Hepatic stellate cell (primary cell): ENCODE results near the gene NMUR1.

Experiments used
- DNase-seq: peaks from one replicate; pipeline ENCODE4 v3.0.0; 2011; ENCODE audit warnings: low spot score

Gene NMUR1

DNA sequence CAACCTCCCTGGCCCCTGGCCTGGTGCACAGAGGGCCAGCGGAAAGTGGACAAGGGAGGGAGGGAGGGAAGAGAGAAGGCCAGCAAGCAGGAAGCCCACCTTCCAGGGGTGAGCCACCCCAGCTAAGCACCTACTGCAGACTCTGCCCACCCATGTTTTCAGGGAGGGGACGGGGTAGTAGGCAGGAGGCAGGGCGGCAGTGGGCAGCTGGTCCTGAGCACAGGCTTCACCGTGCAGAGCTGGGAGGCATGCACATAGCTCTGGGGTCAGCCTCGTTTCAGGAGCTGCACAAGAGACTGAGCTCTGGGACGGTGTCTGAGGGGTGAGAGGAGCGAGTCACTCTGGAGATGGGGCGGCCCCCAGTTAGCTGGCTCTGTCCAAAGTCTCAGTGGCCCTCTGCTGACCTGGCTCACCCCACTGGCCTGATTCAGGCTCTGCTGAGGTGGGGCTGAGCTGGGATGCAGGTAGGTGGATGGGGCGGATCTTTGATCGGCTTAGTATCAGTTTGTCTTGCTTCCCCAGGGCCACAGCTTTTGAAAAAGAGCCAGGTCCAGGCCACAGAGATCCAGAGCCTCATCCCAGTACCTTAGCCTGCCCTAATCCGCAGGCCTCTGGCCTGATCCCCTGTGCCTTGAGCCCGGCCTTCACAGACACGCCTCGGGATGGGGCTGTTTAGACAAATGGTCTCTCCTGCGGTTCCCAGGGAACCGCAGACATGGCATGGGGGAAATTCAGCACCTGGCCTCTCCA lies 3.7 kb downstream of the NMUR1 start:
- no peak for DNase-seq

DNA sequence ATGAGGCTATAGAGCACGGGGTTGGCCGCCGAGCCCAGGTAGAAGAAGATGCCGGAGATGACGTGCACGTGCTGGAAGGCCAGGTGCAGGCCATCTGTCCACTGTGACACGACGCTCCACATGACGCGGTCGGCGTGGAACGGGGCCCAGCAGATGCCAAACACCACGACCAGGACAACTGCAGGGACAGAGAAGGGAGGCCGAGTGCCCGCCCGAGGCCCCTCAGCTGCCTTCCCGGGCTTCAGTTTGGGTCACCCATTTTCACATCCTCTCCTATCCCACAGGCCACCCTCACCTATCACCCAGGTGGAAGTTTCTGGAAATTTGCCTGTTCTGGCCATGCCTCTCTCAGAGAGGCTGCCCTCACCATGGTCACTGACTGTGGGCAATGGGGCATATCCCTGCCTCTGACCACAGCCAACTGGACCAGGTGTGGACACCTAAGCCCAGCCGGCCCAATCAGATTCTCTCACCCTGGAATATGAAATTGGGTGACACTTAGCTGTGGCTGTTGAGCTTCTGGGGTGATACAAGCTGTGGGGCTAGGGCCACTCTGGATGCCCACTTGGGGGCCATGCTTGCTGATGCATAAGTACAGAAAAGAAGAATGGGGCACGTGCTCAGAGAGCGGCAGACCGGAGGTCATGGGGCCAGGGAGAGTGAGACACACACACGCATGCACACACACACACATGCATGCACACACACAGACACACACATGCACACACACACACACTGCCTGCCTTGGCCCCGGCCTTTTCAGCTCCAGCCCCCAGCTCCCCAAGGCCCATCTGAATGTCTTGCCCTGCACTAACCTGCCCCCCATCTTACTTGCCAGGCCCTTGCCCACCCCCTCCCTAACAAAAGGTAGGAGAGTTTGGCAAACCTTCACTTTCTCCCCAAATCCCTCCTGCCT lies 4.7 kb downstream of the NMUR1 start:
- no peak for DNase-seq

DNA sequence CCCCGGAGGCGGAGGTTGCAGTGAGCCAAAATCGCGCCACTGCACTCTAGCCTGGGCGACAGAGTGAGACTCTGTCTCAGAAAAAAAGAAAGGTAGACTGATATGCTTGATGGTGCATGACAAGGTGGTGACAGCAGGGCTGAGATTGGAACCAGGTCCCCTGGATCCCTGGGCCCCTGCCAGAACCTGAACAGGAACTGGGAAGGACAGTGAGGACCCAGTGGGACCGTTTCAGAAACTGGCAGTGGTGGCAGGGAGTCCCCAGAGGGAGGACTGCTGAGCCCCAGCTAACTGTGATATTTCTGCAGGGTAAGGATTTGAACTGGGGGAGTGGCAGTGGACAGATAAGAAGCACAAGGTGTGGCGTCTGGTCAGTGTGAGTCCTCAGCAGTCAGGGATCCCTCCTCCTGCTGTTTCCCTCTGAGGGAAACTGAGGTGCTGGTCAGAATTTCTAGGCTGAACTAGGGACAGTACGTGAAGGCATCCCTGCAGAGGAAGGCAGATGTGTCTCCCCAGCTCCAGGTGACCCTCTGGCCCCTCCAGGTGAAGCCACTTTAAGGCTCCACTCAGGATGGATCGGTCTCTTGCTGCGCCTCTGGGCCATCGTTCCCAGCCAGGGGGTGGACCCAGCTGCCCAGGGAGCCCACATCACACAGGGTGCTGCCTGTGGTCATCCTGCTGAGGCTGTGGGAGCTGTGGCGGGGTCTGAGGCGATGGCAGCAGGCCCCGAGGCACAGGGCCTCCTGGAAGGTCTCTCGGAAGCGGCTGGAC lies 5.6 kb downstream of the NMUR1 start:
- no peak for DNase-seq

DNA sequence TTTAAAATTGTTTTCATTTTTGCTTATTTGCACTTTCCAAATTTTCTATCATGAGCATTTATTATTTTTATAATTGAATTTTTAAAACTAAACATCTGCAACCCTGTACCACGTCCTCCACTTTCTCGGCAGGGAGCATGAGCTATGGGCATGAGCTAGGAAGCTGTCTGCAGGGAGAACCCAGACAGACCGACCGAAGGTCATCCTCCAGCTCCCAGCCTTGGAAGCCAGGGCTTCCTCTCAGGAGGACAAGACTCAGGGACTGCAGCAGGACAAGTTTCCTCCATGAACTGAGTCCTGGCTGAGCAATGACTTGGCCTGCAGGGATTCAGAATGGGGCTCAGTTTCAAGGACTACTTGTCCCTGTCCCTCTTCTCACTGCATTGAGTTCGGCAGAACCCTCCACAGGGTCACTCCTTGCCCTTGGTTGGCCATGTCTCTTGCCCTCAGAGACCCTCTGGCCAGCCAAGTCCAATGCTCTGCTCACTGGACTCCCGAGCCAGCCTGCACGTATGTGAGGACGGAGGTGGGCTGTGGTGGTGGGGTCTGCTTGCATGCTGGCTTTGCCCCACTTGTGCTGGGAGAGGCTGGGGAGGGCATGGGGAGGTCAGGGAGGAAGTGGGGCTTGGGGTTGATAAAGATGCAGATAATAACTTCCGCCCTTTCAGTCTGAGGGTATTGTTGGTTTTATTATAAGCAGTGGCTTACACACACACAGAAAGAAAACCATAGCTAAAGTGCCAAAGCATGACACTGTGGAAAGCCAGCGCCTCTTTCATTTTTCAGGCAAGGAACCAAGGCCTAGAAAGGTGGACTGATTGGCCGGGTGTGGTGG lies 6.6 kb downstream of the NMUR1 start:
- no peak for DNase-seq

DNA sequence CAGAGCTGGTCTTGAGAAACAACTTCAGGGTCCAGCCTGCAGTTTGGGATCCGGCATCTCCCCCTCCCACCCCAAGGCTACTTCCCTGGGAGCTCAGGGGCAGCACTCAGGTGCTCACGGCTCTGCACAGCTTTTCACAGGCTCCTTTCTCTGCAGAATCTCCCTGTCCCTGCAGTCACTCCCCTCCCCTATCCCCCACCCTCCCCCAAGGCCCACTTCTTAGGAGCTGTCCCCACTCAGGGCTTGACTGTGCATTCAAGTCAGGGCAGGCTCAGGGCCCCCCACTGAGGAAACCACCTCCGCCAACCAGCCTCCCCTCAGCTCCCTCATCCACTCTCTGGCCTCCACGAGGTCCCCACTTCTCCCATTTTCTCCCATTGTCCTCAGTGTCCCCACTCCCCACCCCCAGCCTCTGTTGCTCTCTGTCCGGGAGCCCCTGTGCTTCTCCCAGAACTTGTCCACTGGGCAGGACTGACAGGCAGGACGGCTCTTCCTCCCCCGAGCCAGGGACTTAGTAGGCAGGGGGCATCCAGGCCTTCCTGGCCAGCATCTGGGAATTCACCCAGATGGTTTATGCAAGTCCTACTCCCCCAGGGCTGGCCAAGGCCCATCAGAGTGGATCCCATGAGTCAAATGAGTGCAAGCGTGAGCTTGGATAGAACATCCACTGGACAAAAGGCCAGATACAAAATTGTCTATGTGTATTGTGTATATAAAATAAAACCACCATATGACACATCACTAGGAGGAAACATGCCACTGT lies 7.6 kb downstream of the NMUR1 start:
- DNase-seq, result peak; percentile 54

DNA sequence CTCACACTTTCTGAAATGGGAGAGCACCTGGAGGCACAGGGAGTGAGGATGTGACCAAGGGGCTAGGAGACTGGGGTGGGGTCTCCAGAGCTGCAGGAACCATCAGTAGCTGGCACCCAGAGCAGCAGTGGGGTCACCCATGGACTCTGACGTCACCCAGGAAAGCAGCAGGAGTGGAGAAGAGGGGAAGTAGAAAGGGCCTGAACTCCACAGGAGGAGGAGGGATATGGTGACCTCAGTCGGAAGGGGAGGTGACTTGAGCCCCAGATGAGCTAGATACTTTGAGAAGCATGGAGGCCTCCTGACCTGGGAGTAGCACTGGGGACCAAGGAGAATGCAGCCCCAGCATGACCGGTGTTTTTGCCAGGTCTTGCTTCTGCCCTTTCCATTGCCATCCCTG lies 8.8 kb downstream of the NMUR1 start:
- DNase-seq, result no peak

DNA sequence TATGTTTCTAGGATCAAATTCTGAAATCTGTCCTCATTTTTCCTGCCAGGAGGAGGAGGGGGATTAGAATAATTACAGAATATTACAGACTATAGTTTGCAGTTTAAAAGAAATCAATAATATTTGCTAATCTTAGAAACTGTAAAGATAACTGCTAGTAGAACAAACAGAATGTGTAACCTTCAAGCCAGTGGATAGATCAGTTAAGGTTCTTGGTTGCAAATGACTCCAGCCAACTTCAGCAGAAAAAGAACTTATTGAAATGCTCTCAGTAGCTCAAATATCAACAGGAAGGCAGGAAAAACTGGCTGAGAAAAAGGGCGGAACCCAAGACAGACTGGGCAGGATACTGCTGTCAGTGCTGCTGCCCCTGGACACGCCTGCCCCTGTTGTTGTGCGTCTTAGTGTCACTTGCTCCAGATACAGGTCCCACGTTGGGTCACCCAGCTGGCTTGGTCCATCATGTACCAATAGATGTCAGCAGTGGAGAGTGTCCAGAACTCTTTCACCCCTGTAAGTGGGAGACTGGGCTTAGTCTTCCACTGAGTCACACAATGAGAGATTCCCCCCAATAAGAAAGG lies 10.2 kb downstream of the NMUR1 start:
- no peak for DNase-seq

DNA sequence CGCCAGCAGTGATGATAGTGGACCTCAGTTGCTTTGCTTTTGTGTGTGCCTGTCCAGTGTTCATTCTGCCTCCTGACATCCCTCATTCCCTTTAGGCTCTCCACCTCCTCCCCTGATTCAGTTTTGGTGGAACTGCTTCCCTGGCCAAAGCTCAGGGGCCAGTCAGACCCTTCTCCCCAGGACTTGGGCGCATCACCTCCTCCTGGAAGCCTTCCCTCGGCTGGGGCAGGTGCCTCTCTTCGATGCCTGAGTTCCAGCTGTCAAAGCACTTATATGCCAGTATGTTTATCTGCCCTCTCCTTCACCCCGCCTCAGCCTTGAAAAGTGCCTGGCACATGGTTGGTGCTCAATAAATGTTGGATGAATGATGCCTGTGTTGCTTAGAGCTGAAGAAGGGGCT lies 11.5 kb downstream of the NMUR1 start:
- no peak for DNase-seq

DNA sequence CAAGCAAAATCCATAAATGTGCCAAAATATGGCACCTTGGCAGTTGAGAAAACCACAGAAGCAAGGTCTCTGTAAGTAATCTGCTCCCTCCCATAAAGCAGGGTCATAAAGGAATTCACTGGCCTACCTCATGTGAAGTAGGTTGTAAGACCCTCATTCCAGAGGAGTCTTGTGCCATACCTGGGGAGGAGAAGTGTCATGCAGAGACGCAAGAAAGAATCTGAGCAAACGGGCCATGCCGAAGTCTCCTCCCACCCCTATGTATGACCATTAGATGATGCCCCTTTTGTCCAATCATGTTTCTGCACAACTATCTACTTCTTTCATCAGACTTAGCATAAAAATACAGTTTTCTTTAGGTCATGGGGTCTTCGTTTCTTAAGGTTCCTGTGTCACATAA lies 14.6 kb downstream of the NMUR1 start:
- DNase-seq, result no peak

DNA sequence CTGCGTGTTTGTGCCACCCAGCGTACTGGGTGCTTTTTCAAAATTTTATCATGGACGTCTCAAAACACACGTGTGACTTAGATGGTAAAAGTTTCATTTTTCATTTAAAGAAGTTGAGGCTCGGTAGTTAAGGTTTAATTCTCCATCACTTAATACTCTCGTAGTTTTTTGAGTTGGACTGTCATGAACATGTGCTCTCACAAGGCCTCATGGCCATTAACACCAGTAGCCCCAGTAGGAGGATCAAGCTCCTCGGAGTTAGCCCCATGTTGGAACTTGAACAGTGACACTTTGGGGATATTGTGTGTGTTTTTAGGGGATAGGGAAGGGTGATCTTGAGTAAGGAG lies 15.3 kb downstream of the NMUR1 start:
- DNase-seq, result no peak

DNA sequence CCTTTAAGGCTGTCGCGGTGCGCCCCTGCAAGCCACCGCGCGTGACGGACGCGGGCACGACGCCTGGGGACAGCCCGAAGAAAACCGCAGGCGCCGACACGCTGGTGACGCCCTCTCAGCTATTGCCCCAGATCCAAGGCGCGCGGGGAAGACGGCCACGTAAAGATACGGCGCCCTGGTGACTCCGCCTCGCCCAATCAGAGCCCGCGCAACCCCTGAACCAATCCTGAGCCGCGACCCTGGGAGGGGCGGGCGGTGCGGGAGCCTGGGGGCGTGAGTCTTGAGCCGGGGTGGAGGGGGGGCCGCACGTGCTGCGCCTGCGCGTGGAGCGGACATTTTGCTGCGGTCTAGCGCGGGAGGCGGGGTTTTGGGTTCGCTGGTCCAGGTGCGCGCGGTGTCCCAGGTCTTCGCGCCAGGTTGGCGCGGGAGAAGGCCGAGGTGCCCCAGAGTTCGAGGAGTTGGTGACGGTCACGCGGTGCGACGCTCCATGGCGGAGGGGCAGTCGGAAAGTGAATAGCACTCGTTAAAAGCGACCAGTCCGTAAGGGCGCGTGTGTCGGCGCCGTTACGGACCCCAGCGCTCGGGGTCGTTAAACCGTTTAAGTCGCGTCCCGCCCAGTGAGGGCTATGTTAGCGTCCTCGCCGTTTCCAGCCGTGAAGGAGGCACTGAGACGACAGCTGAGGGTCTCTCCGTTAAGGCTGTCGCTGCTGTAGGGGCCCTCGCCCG lies 15.9 kb downstream of the NMUR1 start:
- peak; percentile 100 for DNase-seq

DNA sequence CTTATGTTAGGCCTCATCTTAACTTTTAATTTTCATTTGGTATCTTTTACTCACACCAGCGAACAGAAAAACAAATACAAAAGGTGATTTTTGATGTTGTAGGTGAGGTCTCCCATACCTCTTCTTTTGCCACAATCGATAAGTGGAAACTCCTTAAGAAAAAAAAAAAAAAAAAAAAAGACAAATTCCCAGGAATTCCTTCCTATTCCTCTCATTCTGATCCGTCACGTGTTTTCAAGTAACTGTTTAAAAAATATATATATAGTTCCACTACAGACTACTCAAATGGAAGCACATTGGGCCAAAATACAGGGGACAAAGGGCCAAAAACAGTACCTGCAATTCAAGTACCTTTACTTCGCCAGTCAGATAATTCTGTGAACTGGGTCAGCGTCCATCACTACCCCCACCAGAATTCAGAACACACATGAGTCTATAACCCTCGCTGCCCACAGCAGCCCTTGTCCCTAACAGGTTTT lies 16.5 kb downstream of the NMUR1 start:
- no peak for DNase-seq

DNA sequence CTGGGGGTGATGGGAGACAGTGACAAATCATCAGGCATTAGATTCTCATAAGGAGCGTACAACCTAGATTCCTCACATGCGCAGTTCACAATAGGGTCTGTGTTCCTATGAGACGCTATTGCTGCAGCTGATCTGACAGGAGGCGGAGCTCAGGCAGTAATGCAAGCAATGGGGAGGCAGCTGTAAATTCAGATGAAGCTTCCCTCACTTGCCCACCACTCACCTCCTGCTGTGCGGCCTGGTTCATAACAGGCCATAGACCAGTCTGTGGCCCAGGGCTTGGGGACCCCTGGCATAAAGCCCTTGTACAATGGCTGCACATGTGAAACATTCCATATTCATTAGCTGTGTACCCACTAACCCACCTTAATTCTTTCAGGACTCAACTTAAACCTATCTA lies 18.0 kb downstream of the NMUR1 start:
- no peak for DNase-seq

DNA sequence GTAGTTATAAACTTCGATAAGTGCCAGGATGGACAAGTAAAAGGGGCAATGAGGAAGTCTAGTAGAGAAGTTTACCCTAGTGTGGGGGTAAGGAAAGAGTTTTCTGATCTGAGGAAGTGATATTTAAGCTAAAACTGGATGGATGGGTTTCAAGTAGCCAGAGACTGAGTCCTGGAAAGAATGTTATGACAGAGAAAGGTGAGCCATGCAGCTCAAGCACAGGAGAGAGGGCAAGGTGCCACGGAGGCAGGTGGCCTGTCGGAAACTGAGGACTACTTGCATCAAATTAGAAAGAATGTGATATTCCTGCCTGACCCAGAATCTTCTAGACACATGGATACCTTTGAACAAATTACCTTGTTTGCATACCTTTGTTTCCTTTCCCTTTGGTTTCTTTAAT lies 26.5 kb downstream of the NMUR1 start:
- DNase-seq, result no peak

DNA sequence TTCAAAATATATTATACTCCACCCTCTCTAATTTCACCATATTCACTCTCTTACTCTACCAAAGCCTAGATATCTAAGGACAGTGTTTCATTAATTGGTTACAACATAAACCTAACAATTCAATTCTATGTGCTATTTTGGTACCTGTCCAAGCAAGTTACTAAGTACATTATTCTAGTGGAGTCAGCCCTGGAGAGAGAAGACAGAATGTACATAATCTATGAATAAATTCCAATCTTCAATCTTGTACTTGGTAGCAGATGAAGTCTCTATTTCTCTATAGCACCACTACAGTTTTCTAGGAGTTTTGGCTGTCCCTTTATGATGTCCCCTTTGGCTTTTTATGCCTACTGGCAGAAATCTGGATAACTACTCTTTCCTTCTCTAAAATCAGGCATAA lies 27.6 kb downstream of the NMUR1 start:
- DNase-seq, result no peak

DNA sequence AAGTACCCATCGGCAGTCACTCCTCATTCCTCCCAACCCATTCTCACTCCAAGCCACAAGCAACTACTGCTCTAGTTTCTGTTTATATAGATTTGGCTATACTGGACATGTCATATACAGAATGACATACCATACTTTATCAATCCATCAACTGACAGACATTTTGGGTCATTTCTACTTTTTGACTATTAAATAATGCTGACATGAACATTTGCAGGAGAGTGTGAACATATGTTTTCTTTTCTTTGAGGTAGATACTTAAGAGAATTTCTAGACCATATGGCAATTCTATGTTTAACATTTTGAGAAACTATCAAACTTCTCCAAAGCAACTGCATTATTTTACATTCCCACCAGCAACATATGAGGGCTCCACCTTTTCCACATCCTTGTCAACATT lies 32.6 kb downstream of the NMUR1 start:
- no peak for DNase-seq

DNA sequence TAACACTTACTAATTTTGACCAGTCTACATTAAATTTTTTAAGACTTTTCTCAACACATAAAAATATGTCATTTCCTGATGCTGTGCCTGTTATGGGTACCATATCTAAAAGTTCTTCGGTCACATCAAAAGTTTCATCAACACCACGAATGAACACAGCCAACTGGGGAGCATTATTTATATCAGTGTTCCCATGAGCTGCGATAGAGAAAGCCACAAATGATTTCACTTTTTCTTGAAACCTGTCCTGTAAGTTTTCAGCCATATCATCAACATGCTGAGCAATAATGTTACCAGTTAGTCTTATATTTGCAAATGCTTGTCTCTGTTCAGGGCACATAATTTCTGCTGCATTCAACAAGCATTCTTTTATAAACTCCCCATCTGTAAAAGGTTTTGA lies 35.6 kb downstream of the NMUR1 start:
- no peak for DNase-seq

DNA sequence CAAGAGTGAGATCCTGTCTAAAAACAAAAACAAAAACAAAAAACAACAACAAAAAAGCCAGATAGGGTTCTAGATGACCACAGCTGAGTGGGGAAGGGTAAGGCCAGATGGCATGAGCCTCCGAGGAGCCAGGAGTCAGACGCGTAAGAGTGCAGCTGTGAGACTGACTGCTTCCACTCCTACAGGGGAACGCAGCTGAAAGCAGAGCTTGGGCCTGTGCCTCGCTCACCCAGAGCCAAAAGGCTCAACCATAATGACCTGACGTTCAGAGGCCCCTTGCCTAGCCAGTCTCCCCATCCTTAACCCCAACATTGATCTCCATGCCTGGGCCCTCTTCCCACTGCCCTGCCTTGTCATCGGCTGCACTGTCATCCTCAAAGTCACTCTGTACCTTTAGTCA lies 39.4 kb downstream of the NMUR1 start:
- no peak for DNase-seq

DNA sequence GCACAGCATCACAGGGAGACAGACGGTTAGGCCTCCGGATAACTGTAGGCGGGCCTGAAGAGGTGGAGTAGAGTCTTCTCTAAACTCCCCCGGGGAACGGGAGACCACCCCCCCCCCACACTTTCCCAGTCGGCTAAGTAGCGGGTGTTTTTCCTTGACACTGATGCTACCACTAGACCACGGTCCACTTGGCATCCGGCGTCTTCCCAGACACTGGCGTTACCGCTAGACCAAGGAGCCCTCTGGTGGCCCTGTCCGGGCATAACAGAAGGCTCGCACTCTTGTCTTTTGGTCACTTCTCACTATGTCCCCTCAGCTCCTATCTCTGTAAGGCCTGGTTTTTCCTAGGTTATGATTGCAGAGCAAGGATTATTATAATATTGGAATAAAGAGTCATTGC lies 40.3 kb downstream of the NMUR1 start:
- no peak for DNase-seq

DNA sequence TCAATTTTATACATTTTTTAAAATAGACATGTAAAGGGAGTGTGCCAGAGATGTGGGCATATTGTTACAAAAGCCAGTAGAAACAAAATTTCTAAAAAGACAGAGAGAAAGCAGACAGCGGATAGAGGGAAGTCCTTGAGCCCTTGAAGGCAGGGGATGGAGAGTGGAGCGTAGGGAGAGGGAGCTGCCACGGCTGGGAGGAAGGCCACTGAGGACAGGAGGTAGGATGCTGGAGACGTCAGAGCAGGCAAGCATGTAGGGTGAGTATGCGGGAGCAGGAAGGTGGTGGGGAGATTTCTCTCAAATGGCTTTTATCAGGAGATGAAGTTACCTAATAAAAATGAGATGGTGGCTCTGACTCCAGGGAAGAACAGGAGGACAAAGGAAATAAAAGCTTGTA lies 41.9 kb downstream of the NMUR1 start:
- no peak for DNase-seq
